ENCODE data around the gene MTM1. TPM values are rescaled to one million over a fixed set of nuclear protein-coding genes. Genes with fewer than 3 reads are reported as not detected.

Gene MTM1
- total RNA-seq, 1 experiment from 2014 or later, result 6.4 TPM

- Histone ChIP-seq H3K79me1 (ENCODE audit: insufficient read depth, low read depth, low read length, poor library complexity, severe bottlenecking) (no peaks in the 10 kb centered on the region), H2BK20ac (ENCODE audit: low read depth, low read length, poor library complexity, severe bottlenecking) (no peak overlapping the region), H3K56ac (ENCODE audit: insufficient read length, low read depth, low read length) (no peak overlapping the region), H2BK12ac (ENCODE audit: insufficient read length, low read depth, low read length) (no peak overlapping the region), H3K18ac (ENCODE audit: insufficient read length, low read depth, low read length) (no peak overlapping the region), H3K27me3 (ENCODE audit: insufficient read depth, low read length) (no peaks in the 10 kb centered on the region), H3K14ac (ENCODE audit: insufficient read depth, low read length) (no peak overlapping the region), H2AK5ac (ENCODE audit: insufficient read length, low read length) (no peak overlapping the region), H3K9me3 (ENCODE audit: control insufficient read depth, low read depth, low read length) (peaks cover 9% of the 10 kb centered on the region), H2BK120ac (ENCODE audit: low read depth, low read length, poor library complexity, severe bottlenecking) (no peak overlapping the region), H3K9ac (ENCODE audit: extremely low read depth, insufficient read length, low read length) (no peak overlapping the region), H4K20me1 (ENCODE audit: control insufficient read depth, insufficient read depth, insufficient read length) (no peaks in the 10 kb centered on the region), H3K23ac (ENCODE audit: insufficient read length, low read depth, low read length) (no peak overlapping the region), H3T11ph (ENCODE audit: low read length) (no peak overlapping the region), H2BK5ac (ENCODE audit: insufficient read length, low read length) (no peak overlapping the region), H3K4me1 (ENCODE audit: insufficient read depth, low read length) (no peaks in the 10 kb centered on the region), H3K4me2 (ENCODE audit: insufficient read depth, insufficient read length, low read length) (no peak overlapping the region), H4K91ac (ENCODE audit: insufficient read length, low read depth, low read length) (no peak overlapping the region), H4K8ac (replicated peaks; ENCODE audit: insufficient read length, low read depth, low read length) (no peak overlapping the region), H3K27ac (ENCODE audit: insufficient read length, low read depth, low read length) (no peak overlapping the region), H3K23me2 (ENCODE audit: insufficient read length, low read depth, low read length, poor library complexity, severe bottlenecking) (no peaks in the 10 kb centered on the region), H2AFZ (ENCODE audit: low read length) (no peak overlapping the region), H4K5ac (ENCODE audit: insufficient read length, low read depth, low read length) (no peak overlapping the region), H2BK15ac (ENCODE audit: low read depth, low read length) (no peak overlapping the region), H3K79me2 (ENCODE audit: insufficient read depth, low read length) (no peaks in the 10 kb centered on the region), H3K4ac (ENCODE audit: low read depth, low read length) (no peak overlapping the region)
- peaks cover 0 to 3% (median 3%) of the 10 kb centered on the region in 3 experiments; a peak in 1 of 7 replicates for H3K36me3 Mint-ChIP-seq (ENCODE audit: insufficient read depth in 1 of 3, low read depth in 3 of 3)
- TF ChIP-seq CTCF (conservative IDR thresholded peaks at IDR 0.05), result no peak
- no CpG with 5 or more reads among the region's 6 CpGs for WGBS (ENCODE audit: extremely low coverage, insufficient read length, low lambda C conversion rate)
- H3K9me3 Mint-ChIP-seq, result peaks cover 77% of the 10 kb centered on the region in 2 experiments
- H3K27me3 Mint-ChIP-seq (ENCODE audit: low read depth), result peaks cover 14% of the 10 kb centered on the region
- H3K4me3 Mint-ChIP-seq, result no peak overlapping the region
- no peak for DNase-seq
- H3K27ac Mint-ChIP-seq, result no peak overlapping the region
- no peaks in the 10 kb centered on the region for H3K4me1 Mint-ChIP-seq
Measured at GRCh38 chrX:150537851-150538250, 30.6 kb upstream of the MTM1 start.

Data from H9 (cell line).